ENCODE data around the gene YBEY. TPM values are rescaled to one million over a fixed set of nuclear protein-coding genes. Genes with fewer than 3 reads are reported as not detected.

YBEY gene
- total and polyA plus RNA-seq, 2 donors (not counting 3 experiments of a cell fraction or from before 2014, with no cell fraction given) = 6.1 to 15.3 TPM

DNA sequence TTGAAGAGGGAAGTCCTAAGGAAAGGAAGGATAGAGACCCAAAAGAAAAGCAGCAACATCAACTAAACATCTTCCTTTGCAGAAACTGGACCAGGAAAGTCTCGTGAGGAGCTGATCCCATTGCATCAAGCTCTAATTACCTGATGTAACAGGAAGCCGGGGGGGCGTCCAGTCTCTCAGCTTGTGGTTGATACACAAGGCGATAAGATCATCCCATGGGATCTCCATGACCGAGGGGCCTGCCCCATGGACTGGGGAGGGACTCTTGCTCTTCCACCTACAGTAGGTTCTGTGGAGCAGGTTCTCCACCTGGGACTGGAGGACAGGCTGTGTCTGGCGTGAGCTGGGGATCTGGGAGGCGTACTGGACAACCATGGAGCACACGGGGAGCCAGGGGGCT, 42.8 kb upstream of the YBEY start:
- DNase-seq (ENCODE audit: low read depth, low spot score) = no peak
- Histone ChIP-seq H3K27me3 (ENCODE audit: control insufficient read depth in 2 of 2, insufficient read depth in 2 of 2, low read length in 2 of 2) (no peaks in the 10 kb centered on the region), H3K36me3 (ENCODE audit: control insufficient read depth in 2 of 2, extremely low read depth in 1 of 2, insufficient read depth in 2 of 2, low read length in 2 of 2) (peaks cover 43 to 53% of the 10 kb centered on the region in 2 experiments), H2AFZ (ENCODE audit: low read depth, low read length) (no peak overlapping the region), H3K4me3 (replicated peaks in 1 of 3; ENCODE audit: insufficient read depth in 1 of 3, low read depth in 1 of 3, low read length in 3 of 3) (no peak overlapping the region), H3K4me2 (ENCODE audit: insufficient read depth, low read length) (no peak overlapping the region), H3K9me1 (replicated peaks; ENCODE audit: control insufficient read depth, extremely low read depth, insufficient read depth, low read length) (no peaks in the 10 kb centered on the region), H4K20me1 (replicated peaks; ENCODE audit: control insufficient read depth, extremely low read depth, insufficient read depth, low read length) (no peaks in the 10 kb centered on the region), H3K79me2 (ENCODE audit: control insufficient read depth, insufficient read depth, low read length) (no peaks in the 10 kb centered on the region), H3K4me1 (ENCODE audit: control insufficient read depth, extremely low read depth, insufficient read depth, low read length) (no peaks in the 10 kb centered on the region), H3K9ac (replicated peaks; ENCODE audit: extremely low read depth, insufficient read depth, low read length) (no peak overlapping the region), H3K9me3 (replicated peaks; ENCODE audit: control insufficient read depth, insufficient read depth, low read length) (no peaks in the 10 kb centered on the region), H3K27ac (ENCODE audit: insufficient read depth, low read depth, low read length) (no peak overlapping the region)
- FAIRE-seq = no peak
- ChIA-PET POLR2A (no interaction called here), CTCF (interaction anchor here (1.3 kb wide), 1 partner anchor 18 kb away, joined by 3 read pairs; no protein-coding TSS in a partner anchor)
- TF ChIP-seq, protein P1, sequence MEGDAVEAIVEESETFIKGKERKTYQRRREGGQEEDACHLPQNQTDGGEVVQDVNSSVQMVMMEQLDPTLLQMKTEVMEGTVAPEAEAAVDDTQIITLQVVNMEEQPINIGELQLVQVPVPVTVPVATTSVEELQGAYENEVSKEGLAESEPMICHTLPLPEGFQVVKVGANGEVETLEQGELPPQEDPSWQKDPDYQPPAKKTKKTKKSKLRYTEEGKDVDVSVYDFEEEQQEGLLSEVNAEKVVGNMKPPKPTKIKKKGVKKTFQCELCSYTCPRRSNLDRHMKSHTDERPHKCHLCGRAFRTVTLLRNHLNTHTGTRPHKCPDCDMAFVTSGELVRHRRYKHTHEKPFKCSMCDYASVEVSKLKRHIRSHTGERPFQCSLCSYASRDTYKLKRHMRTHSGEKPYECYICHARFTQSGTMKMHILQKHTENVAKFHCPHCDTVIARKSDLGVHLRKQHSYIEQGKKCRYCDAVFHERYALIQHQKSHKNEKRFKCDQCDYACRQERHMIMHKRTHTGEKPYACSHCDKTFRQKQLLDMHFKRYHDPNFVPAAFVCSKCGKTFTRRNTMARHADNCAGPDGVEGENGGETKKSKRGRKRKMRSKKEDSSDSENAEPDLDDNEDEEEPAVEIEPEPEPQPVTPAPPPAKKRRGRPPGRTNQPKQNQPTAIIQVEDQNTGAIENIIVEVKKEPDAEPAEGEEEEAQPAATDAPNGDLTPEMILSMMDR (IDR thresholded peaks at IDR 0.05; ENCODE audit: extremely low read depth in 1 of 2, insufficient read depth in 1 of 2, low read depth in 1 of 2, low read length in 2 of 2) = no peak
- TF ChIP-seq POLR2AphosphoS5 (IDR thresholded peaks at IDR 0.05; ENCODE audit: insufficient read depth, low read depth, low read length) (no peak), POLR2A (IDR thresholded peaks at IDR 0.05; ENCODE audit: low read depth, low read length) (no peak), FOS (IDR thresholded peaks at IDR 0.05; ENCODE audit: borderline replicate concordance, insufficient read depth, low read length) (no peak), GATA2 (IDR thresholded peaks at IDR 0.05; ENCODE audit: insufficient read depth, insufficient read length, low read depth, low read length) (no peak), JUN (IDR thresholded peaks at IDR 0.05; ENCODE audit: borderline replicate concordance, insufficient read depth, insufficient read length, low read depth) (no peak), MYC (IDR thresholded peaks at IDR 0.05; ENCODE audit: low read depth, low read length) (no peak), EZH2 (IDR thresholded peaks at IDR 0.05; ENCODE audit: borderline replicate concordance, low read depth, low read length, severe bottlenecking) (no peak)
- TF ChIP-seq, protein P2, sequence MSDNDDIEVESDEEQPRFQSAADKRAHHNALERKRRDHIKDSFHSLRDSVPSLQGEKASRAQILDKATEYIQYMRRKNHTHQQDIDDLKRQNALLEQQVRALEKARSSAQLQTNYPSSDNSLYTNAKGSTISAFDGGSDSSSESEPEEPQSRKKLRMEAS (IDR thresholded peaks at IDR 0.05; ENCODE audit: insufficient read depth, insufficient read length) = no peak
- intact Hi-C loops (cut with micrococcal nuclease) (no loop called here), dilution Hi-C loops (cut with MboI; ENCODE audit: extremely low pct_ligation_motif_present, low sequenced_read_pairs) (no loop called here)
- BruUV-seq (replicated peaks) = no TSS peak
